ENCODE data around the gene RBCK1. TPM values are rescaled to one million over a fixed set of nuclear protein-coding genes. Genes with fewer than 3 reads are reported as not detected.

Gene RBCK1
- total and polyA plus RNA-seq, 10 of the 15 experiments (the other 5 are each of a cell fraction or from before 2014, with no cell fraction given), result 14.1 to 99.7 (median 76.0) TPM

DNA sequence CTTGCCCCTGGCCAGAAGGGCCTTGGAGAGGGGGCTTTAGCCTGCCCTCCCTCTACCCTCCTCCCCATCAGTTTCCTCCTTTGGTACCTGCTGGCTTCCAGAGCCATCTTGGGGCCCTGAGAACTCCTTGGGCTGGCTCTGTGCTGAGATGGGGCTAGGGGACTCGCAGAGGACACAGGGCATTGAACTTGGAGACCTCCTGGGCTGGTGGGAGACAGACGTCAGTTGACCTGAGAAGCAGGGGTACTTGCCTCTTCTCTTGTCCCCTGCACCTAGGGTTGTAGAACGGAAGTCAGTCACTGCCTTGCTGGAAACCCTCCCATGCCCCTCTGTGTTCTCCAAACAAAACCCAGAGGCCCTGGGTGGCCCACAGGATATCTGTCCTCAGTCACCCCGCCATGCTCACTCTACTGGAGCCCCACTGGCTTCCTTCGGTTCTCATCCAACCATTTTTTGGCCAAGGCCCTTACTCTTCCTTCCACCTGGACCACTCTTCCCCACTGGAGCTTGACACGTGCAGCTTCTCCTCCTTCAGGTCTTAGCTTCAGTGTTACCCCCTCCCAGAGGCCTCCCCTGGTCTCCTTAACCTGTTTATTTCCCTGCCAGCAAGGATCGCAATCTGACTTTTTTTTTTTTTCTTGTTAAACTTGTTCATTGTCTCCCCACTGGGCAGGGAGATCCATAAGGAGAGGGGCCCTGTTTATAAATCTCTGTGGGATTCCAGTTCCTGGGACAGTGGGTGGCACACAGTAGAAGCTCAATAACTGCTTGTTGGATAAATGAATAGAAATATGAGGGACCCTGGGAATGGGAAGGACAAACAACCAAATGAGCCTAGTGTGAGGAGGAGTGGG lies 971 bp downstream of the RBCK1 start (continued):
- TF ChIP-seq IKZF1 (conservative IDR thresholded peaks at IDR 0.05) (no peak), TARDBP (IDR thresholded peaks at IDR 0.05; ENCODE audit: borderline replicate concordance) (no peak), JUND (IDR thresholded peaks at IDR 0.05; ENCODE audit: low read depth, low read length) (no peak), HDGF (IDR thresholded peaks at IDR 0.05) (no peak), RELA (IDR thresholded peaks at IDR 0.05; ENCODE audit: borderline replicate concordance, partially characterized antibody) (no peak), POLR2AphosphoS2 (IDR thresholded peaks at IDR 0.05; ENCODE audit: low read depth, low read length) (no peak), ZBTB4 (CRISPR knock-in tag; IDR thresholded peaks at IDR 0.05) (no peak), NFYA (IDR thresholded peaks at IDR 0.05; ENCODE audit: borderline replicate concordance, low read depth, low read length) (no peak), NFYB (IDR thresholded peaks at IDR 0.05; ENCODE audit: insufficient read depth, low read depth, low read length) (no peak), POLR2A (IDR thresholded peaks at IDR 0.05; ENCODE audit: low read depth, low read length) (0 out of 2 replicates have a peak, but pooled peaks have one; percentile 7), TAF1 (IDR thresholded peaks at IDR 0.05; ENCODE audit: borderline replicate concordance, low read depth, low read length) (no peak), KLF5 (IDR thresholded peaks at IDR 0.05; ENCODE audit: partially characterized antibody) (no peak)
- TF ChIP-seq, protein P1, sequence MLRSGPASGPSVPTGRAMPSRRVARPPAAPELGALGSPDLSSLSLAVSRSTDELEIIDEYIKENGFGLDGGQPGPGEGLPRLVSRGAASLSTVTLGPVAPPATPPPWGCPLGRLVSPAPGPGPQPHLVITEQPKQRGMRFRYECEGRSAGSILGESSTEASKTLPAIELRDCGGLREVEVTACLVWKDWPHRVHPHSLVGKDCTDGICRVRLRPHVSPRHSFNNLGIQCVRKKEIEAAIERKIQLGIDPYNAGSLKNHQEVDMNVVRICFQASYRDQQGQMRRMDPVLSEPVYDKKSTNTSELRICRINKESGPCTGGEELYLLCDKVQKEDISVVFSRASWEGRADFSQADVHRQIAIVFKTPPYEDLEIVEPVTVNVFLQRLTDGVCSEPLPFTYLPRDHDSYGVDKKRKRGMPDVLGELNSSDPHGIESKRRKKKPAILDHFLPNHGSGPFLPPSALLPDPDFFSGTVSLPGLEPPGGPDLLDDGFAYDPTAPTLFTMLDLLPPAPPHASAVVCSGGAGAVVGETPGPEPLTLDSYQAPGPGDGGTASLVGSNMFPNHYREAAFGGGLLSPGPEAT (IDR thresholded peaks at IDR 0.05; ENCODE audit: low read depth), result no peak

All from GM12878 (cell line).